Fibroblast of pulmonary artery (primary cell): ENCODE measurements around the gene ALPL.

ENCODE experiments used
- DNase-seq: peaks from one replicate; pipeline ENCODE4 v3.0.0-alpha.2; 2010; ENCODE audit warnings: low read depth
- H3K4me3 ChIP-seq: replicated peaks from 2 replicates; pipeline ENCODE4 v1.5.1; 2011; ENCODE audit warnings: low read depth, mild to moderate bottlenecking, control low read depth, low read length, moderate library complexity
- CTCF ChIP-seq: IDR thresholded peaks from 2 replicates; pipeline ENCODE4 v1.5.1; 2011; ENCODE audit warnings: mild to moderate bottlenecking, control low read depth, low read length, inconsistent platforms; ENCODE audit errors: missing control alignments

Gene ALPL

GRCh38 chr1:21596628-21597027, 87.4 kb downstream of the ALPL start:
- no peak for DNase-seq
- no peak overlapping the region for H3K4me3 ChIP-seq
- no peak for TF ChIP-seq CTCF

GRCh38 chr1:21597753-21598152, 88.5 kb downstream of the ALPL start:
- TF ChIP-seq CTCF, result no peak
- H3K4me3 ChIP-seq, result no peak overlapping the region
- no peak for DNase-seq

GRCh38 chr1:21598417-21598816, 89.2 kb downstream of the ALPL start:
- TF ChIP-seq CTCF, result no peak
- no peak overlapping the region for H3K4me3 ChIP-seq
- DNase-seq, result no peak

GRCh38 chr1:21598904-21599303, 89.7 kb downstream of the ALPL start:
- TF ChIP-seq CTCF, result no peak
- DNase-seq, result no peak
- no peak overlapping the region for H3K4me3 ChIP-seq

GRCh38 chr1:21599402-21599801, 90.2 kb downstream of the ALPL start:
- TF ChIP-seq CTCF, result no peak
- H3K4me3 ChIP-seq, result no peak overlapping the region
- no peak for DNase-seq

- H3K4me3 ChIP-seq, result no peak overlapping the region
- TF ChIP-seq CTCF, result no peak
- no peak for DNase-seq
Measured at GRCh38 chr1:21601278-21602048, 92.2 kb downstream of the ALPL start.
